IPS-18c (cell line): ENCODE measurements around the gene KMT5B.

Experiments used
- H3K4me3 ChIP-seq: 2 replicates; pipeline ENCODE4 v1.7.0; 2013; ENCODE audit warnings: low read depth, mild to moderate bottlenecking, low read length, moderate library complexity; ENCODE audit not compliant: insufficient read depth
- H3K9me3 ChIP-seq: one replicate; pipeline ENCODE4 v1.6.1; 2013; ENCODE audit warnings: mild to moderate bottlenecking, low read length, moderate library complexity; ENCODE audit not compliant: control insufficient read depth, insufficient read depth

KMT5B gene

GRCh38 chr11:68164437-68164836, 48.7 kb downstream of the KMT5B start:
- H3K9me3 ChIP-seq = no peaks in the 10 kb centered on the region
- H3K4me3 ChIP-seq = no peak overlapping the region

GRCh38 chr11:68163691-68164090, 49.4 kb downstream of the KMT5B start:
- no peak overlapping the region for H3K4me3 ChIP-seq
- no peaks in the 10 kb centered on the region for H3K9me3 ChIP-seq

GRCh38 chr11:68160100-68160695, 52.9 kb downstream of the KMT5B start:
- H3K4me3 ChIP-seq = no peak overlapping the region
- H3K9me3 ChIP-seq = no peaks in the 10 kb centered on the region

- no peak overlapping the region for H3K4me3 ChIP-seq
- H3K9me3 ChIP-seq = no peaks in the 10 kb centered on the region
These were observed 53.4 kb downstream of the KMT5B start for GRCh38 chr11:68159665-68160064.

- no peaks in the 10 kb centered on the region for H3K9me3 ChIP-seq
- no peak overlapping the region for H3K4me3 ChIP-seq
These were observed 53.9 kb downstream of the KMT5B start for GRCh38 chr11:68159161-68159560.

DNA sequence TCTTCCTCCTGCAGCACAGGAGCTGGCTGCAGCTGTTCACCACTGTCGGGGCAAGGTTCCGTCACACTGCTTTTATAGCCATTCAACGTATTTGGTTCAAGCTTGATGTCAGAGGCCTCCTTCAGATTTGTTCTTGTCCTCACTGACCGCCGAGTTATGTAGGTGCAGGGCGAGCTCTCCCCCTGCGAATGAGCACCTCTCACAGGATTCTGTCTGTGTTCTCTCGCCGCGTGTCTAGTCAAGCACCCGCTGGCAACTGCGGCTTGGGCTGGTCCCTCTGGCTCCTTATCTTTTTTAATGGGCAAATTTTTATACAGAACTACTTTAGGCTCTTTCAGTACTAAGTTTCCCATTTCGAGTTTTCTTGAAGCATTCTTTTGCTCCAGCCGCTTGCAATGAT, 54.5 kb downstream of the KMT5B start:
- H3K4me3 ChIP-seq = no peak overlapping the region
- no peaks in the 10 kb centered on the region for H3K9me3 ChIP-seq

GRCh38 chr11:68153742-68154141, 59.4 kb downstream of the KMT5B start:
- H3K4me3 ChIP-seq = no peak overlapping the region

DNA sequence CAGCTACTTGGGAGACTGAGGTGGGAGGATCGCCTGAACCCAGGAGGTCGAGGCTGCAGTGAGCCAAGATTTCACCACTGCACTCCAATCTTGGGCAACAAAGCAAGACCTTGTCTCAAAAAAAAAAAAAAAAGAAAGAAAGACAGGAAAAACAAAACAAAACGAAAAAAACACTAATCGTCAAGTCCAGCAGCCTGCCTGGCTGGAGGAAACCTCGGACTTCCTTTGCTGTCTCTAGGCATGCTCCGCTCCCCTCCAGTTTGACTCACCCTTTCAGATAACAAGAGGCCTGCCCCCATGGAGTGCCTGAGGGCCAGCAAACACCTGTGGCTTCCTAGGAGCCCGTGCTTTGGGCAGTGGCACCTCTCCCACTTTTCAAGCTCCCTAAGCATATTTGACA, 63.1 kb downstream of the KMT5B start:
- H3K4me3 ChIP-seq = no peak overlapping the region
- no peaks in the 10 kb centered on the region for H3K9me3 ChIP-seq

More at GRCh38 chr11:68153742-68154141, 59.4 kb downstream of the KMT5B start:
- no peaks in the 10 kb centered on the region for H3K9me3 ChIP-seq

GRCh38 chr11:68149417-68149816, 63.7 kb downstream of the KMT5B start:
- Histone ChIP-seq H3K4me3 (no peak overlapping the region), H3K9me3 (no peaks in the 10 kb centered on the region)

- H3K4me3 ChIP-seq = no peak overlapping the region
- H3K9me3 ChIP-seq = no peaks in the 10 kb centered on the region
These were observed 64.2 kb downstream of the KMT5B start for GRCh38 chr11:68148879-68149278.

- no peaks in the 10 kb centered on the region for H3K9me3 ChIP-seq
- H3K4me3 ChIP-seq = no peak overlapping the region
These were observed 64.9 kb downstream of the KMT5B start for GRCh38 chr11:68148071-68148805.

DNA sequence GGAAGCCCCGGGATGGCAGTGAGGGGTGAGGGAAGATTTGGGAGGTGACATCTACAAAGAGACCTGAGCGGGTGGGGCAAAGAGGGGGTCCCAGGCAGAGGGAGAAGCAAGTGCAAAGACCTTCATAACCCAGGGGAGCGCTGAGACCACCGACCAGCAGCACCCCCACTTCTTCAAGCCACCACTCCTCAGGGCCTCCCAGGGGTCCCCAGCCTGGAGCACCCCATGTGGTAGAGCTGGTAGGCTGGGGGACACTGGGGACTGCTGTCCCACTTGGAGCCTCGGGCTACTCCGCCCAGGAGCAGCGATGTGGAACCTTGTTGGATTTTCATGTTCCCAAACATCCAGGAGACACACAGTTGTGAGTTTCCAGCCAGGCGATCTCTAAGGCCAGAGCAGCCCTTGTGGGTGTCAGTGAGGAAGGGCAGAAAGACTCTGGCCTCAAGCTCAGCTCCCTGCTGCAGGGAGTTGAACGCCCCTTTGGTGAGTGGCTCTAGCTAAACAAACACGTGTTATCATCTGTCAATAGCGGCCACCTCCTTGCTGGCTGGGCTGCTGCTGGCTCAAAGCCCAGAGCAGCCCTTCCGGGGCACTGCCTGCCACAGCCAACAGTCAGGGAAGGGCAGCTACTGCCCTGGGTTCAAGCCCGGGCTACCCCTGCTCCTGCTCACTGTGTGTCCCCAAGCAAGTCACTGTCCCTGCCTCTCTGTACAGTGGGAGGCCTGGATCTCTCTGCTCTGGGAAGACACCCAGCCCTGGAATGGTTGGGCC, 66.2 kb downstream of the KMT5B start:
- no peak overlapping the region for H3K4me3 ChIP-seq
- no peaks in the 10 kb centered on the region for H3K9me3 ChIP-seq

- no peak overlapping the region for H3K4me3 ChIP-seq
- H3K9me3 ChIP-seq = no peaks in the 10 kb centered on the region
These were observed 67.0 kb downstream of the KMT5B start for GRCh38 chr11:68146010-68146540.

DNA sequence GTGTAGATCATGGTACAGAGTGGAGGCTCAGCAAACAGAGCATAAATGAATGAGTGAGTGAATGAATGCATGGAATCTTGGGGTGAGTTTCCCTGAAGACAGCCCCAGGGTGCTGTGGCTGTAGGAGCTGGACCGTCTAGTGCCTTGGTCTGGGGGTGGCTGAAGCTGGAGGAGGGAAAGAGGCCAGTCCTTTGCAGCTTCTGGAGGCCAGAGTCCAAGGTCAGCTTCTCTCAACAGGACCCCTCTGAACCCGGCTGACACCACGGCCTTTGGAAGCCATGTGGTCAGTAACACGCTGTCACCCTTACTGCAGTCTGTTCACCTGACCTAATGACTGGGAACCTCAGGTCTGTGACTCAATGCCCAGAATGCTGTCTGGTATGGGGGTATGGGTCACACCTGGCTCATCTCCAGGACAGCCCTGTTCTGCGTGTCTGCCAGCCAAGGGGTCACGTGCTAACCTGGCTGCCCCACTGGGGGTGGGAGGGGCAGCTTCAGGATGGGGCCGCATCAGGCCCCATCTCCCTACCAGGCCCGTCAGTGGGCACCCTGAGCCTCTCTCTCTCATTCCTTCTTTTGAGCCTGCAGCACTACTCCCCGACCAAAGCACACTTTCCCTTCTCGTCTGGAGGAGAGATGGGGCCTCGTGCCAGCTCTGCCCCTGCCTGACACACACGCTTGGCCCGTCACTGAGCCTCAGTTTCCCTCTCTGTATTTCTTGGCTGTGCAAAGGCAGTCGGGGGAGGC, 67.8 kb downstream of the KMT5B start:
- Histone ChIP-seq H3K4me3 (no peak overlapping the region), H3K9me3 (no peaks in the 10 kb centered on the region)

- H3K9me3 ChIP-seq = no peaks in the 10 kb centered on the region
- no peak overlapping the region for H3K4me3 ChIP-seq
These were observed 69.8 kb downstream of the KMT5B start for GRCh38 chr11:68143310-68143689.

GRCh38 chr11:68142441-68143309, 70.4 kb downstream of the KMT5B start:
- H3K4me3 ChIP-seq = no peak overlapping the region
- H3K9me3 ChIP-seq = no peaks in the 10 kb centered on the region
